Measurements from ENCODE around the gene PRCC. TPM values are rescaled to one million over a fixed set of nuclear protein-coding genes. Genes with fewer than 3 reads are reported as not detected.
A peak's percentile ranks its signal among the peaks of the same experiment; 100 is the strongest.

The PRCC gene
- polyA plus RNA-seq, 5 donors, result 95.0 to 105 (median 100) TPM

- no peak for DNase-seq
Observed at GRCh38 chr1:156812293-156812990, 45.1 kb downstream of the PRCC start.

- no peak for DNase-seq
Observed at GRCh38 chr1:156813298-156813697, 46.0 kb downstream of the PRCC start.

GRCh38 chr1:156813750-156814570 is 46.6 kb downstream of the PRCC start:
- DNase-seq, result peak in 1 of 2 donors; percentile 43

- DNase-seq, result no peak
Observed at GRCh38 chr1:156814571-156815260, 47.4 kb downstream of the PRCC start.

- DNase-seq, result peak; percentile 52 to 70
Observed at GRCh38 chr1:156815307-156815826, 48.0 kb downstream of the PRCC start.

- no peak for DNase-seq
Observed at GRCh38 chr1:156815961-156816422, 48.7 kb downstream of the PRCC start.

GRCh38 chr1:156816561-156817328 is 49.4 kb downstream of the PRCC start, which contains the start of gene SH2D2A:
Gene SH2D2A, minus strand, starts transcription at chr1:156816848. Its CDS starts 140 bp downstream, at chr1:156816708.
- DNase-seq, result peak in 1 of 2 donors; percentile 44

GRCh38 chr1:156821801-156822200 is 54.5 kb downstream of the PRCC start:
- DNase-seq, result no peak

GRCh38 chr1:156822680-156823079 is 55.3 kb downstream of the PRCC start:
- DNase-seq, result no peak

- DNase-seq, result no peak
Observed at GRCh38 chr1:156823210-156823790, 56.0 kb downstream of the PRCC start.

- DNase-seq, result no peak
Observed at GRCh38 chr1:156826630-156827029, 59.3 kb downstream of the PRCC start.

- DNase-seq, result no peak
Observed at GRCh38 chr1:156828400-156829124, 61.2 kb downstream of the PRCC start.

- no peak for DNase-seq
Observed at GRCh38 chr1:156832434-156832833, 65.1 kb downstream of the PRCC start.

- no peak for DNase-seq
Observed at GRCh38 chr1:156833603-156834002, 66.3 kb downstream of the PRCC start.

- DNase-seq, result no peak
Observed at GRCh38 chr1:156834322-156834721, 67.0 kb downstream of the PRCC start.

GRCh38 chr1:156836041-156836654 is 68.8 kb downstream of the PRCC start:
- no peak for DNase-seq

GRCh38 chr1:156836892-156837291 is 69.6 kb downstream of the PRCC start:
- no peak for DNase-seq

- no peak for DNase-seq
Observed at GRCh38 chr1:156838972-156839371, 71.6 kb downstream of the PRCC start.

- no peak for DNase-seq
Observed at GRCh38 chr1:156839426-156840109, 72.2 kb downstream of the PRCC start.

Measured in right lung (tissue), 5 donors.